Sigmoid colon (tissue), 4 donors: Measurements from ENCODE around the gene GBGT1.

Experiments
- POLR2AphosphoS5 ChIP-seq, 4 donors: sonication (generic); formaldehyde crosslinking; IDR thresholded peaks; one replicate each; pipeline ENCODE4 v1.6.1; 2017; ENCODE audit warnings: antibody characterized with exemption in 4 of 4
- TF ChIP-seq, protein P1 (sequence below), 4 experiments: fragments of 450-650 bp in 3 of 4; fragments of 200-600 bp in 1 of 4; IDR thresholded peaks; one replicate each; pipeline ENCODE4 v1.5.1; 2016 to 2019; ENCODE audit warnings: antibody characterized with exemption in 4 of 4, mild to moderate bottlenecking in 3 of 4, moderate library complexity in 2 of 4

DNA sequence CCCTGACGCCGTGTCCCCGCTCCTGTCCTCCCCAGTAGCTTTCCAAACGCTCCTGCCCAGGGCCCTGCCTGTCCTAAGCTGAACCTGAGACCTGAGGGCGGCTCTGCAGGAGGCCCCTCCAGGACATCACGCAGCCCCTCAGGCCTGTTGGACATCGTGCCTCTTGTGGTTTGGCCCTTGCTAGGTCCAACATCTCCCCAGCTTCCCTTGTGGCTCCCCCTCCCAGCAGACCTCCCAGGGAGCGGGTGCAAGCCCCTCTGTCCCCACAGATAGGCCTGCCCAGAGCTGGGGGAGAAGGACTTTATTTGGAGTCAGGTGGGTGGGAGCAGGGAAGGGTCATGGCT is 41.3 kb upstream of the GBGT1 start:
- no peak for TF ChIP-seq POLR2AphosphoS5 (IDR thresholded peaks at IDR 0.05)
- TF ChIP-seq, protein P1, sequence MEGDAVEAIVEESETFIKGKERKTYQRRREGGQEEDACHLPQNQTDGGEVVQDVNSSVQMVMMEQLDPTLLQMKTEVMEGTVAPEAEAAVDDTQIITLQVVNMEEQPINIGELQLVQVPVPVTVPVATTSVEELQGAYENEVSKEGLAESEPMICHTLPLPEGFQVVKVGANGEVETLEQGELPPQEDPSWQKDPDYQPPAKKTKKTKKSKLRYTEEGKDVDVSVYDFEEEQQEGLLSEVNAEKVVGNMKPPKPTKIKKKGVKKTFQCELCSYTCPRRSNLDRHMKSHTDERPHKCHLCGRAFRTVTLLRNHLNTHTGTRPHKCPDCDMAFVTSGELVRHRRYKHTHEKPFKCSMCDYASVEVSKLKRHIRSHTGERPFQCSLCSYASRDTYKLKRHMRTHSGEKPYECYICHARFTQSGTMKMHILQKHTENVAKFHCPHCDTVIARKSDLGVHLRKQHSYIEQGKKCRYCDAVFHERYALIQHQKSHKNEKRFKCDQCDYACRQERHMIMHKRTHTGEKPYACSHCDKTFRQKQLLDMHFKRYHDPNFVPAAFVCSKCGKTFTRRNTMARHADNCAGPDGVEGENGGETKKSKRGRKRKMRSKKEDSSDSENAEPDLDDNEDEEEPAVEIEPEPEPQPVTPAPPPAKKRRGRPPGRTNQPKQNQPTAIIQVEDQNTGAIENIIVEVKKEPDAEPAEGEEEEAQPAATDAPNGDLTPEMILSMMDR (IDR thresholded peaks at IDR 0.05), result no peak
